CD4-positive, alpha-beta T cell treated with Interleukin-2 at 100 ng/mL for 4 hours (primary cell): Measurements from ENCODE around the gene WDR49.

ENCODE experiments used
- DNase-seq: peaks from one replicate; pipeline ENCODE4 v3.0.0-alpha.2; 2020; ENCODE audit warnings: low spot score

Gene WDR49

GRCh38 chr3:167487556-167487955, 166.2 kb downstream of the WDR49 start:
- DNase-seq = no peak

- no peak for DNase-seq
These were observed 169.2 kb downstream of the WDR49 start for GRCh38 chr3:167484551-167484950.

- DNase-seq = no peak
These were observed 169.8 kb downstream of the WDR49 start for GRCh38 chr3:167483708-167484475.

- DNase-seq = no peak
These were observed 172.6 kb downstream of the WDR49 start for GRCh38 chr3:167481164-167481563.

GRCh38 chr3:167480748-167481147, 173.0 kb downstream of the WDR49 start:
- DNase-seq = no peak

GRCh38 chr3:167473863-167474262, 179.9 kb downstream of the WDR49 start, which contains the start of gene SERPINI2:
Gene SERPINI2 (minus strand): TSS chr3:167474042. CDS start chr3:167471834, 2,208 bp downstream.
- no peak for DNase-seq

- no peak for DNase-seq
These were observed 184.4 kb downstream of the WDR49 start for GRCh38 chr3:167469381-167469780.

GRCh38 chr3:167467848-167468611, 185.7 kb downstream of the WDR49 start:
- DNase-seq = no peak

- DNase-seq = no peak
These were observed 186.8 kb downstream of the WDR49 start for GRCh38 chr3:167466966-167467365.

GRCh38 chr3:167456157-167456799, 197.5 kb downstream of the WDR49 start:
- no peak for DNase-seq

- DNase-seq = no peak
These were observed 199.9 kb downstream of the WDR49 start for GRCh38 chr3:167453815-167454214.

- DNase-seq = no peak
These were observed 202.5 kb downstream of the WDR49 start for GRCh38 chr3:167451282-167451681.

GRCh38 chr3:167450675-167451074, 203.1 kb downstream of the WDR49 start:
- no peak for DNase-seq

GRCh38 chr3:167450195-167450594, 203.5 kb downstream of the WDR49 start:
- DNase-seq = no peak

- no peak for DNase-seq
These were observed 208.3 kb downstream of the WDR49 start for GRCh38 chr3:167445491-167445890.

GRCh38 chr3:167441256-167441655, 212.5 kb downstream of the WDR49 start:
- DNase-seq = no peak

- no peak for DNase-seq
These were observed 216.2 kb downstream of the WDR49 start for GRCh38 chr3:167437428-167438139.
